ENCODE results near the gene SH3BP1. TPM values are rescaled to one million over a fixed set of nuclear protein-coding genes. Genes with fewer than 3 reads are reported as not detected.

SH3BP1 gene
- total and polyA plus RNA-seq, 2 of the 13 experiments (the other 11 are each of a cell fraction or from before 2014, with no cell fraction given), result 8.4 to 18.5 TPM

GRCh38 chr22:37661160-37661924 lies 21.9 kb downstream of the SH3BP1 start (continued):
- TF ChIP-seq, protein P1, sequence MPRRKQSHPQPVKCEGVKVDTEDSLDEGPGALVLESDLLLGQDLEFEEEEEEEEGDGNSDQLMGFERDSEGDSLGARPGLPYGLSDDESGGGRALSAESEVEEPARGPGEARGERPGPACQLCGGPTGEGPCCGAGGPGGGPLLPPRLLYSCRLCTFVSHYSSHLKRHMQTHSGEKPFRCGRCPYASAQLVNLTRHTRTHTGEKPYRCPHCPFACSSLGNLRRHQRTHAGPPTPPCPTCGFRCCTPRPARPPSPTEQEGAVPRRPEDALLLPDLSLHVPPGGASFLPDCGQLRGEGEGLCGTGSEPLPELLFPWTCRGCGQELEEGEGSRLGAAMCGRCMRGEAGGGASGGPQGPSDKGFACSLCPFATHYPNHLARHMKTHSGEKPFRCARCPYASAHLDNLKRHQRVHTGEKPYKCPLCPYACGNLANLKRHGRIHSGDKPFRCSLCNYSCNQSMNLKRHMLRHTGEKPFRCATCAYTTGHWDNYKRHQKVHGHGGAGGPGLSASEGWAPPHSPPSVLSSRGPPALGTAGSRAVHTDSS (CRISPR knock-in tag; conservative IDR thresholded peaks at IDR 0.05), result no peak
- TF ChIP-seq ZNF660 (CRISPR knock-in tag; IDR thresholded peaks at IDR 0.05; ENCODE audit: borderline replicate concordance, low read depth) (no peak), KAT8 (CRISPR knock-in tag; IDR thresholded peaks at IDR 0.05) (0 out of 2 replicates have a peak, but pooled peaks have one; percentile 38), DMTF1 (CRISPR knock-in tag; IDR thresholded peaks at IDR 0.05) (no peak), MLLT10 (CRISPR knock-in tag; IDR thresholded peaks at IDR 0.05) (no peak), BHLHE40 (IDR thresholded peaks at IDR 0.05; ENCODE audit: low read length) (0 out of 2 replicates have a peak, but pooled peaks have one; percentile 24), CBX5 (CRISPR knock-in tag; IDR thresholded peaks at IDR 0.05; ENCODE audit: borderline replicate concordance) (no peak), PLSCR1 (CRISPR knock-in tag; IDR thresholded peaks at IDR 0.05; ENCODE audit: borderline replicate concordance) (no peak), EZH2 (conservative IDR thresholded peaks at IDR 0.05; ENCODE audit: low read depth, low read length) (no peak), THAP11 (CRISPR knock-in tag; IDR thresholded peaks at IDR 0.05) (peak; percentile 45; the same call in 1 of the 2 replicates), ZNF557 (CRISPR knock-in tag; IDR thresholded peaks at IDR 0.05) (no peak), BCL6 (CRISPR knock-in tag; IDR thresholded peaks at IDR 0.05) (peak; percentile 30; the same call in 1 of the 2 replicates), ZNF646 (CRISPR knock-in tag; IDR thresholded peaks at IDR 0.05) (peak; percentile 91), ZNF746 (CRISPR knock-in tag; IDR thresholded peaks at IDR 0.05) (no peak), ZNF644 (CRISPR knock-in tag; IDR thresholded peaks at IDR 0.05; ENCODE audit: low read depth) (peak; percentile 55; the same call in 1 of the 2 replicates), NAIF1 (CRISPR knock-in tag; IDR thresholded peaks at IDR 0.05; ENCODE audit: borderline replicate concordance) (no peak), GFI1 (CRISPR knock-in tag; IDR thresholded peaks at IDR 0.05; ENCODE audit: borderline replicate concordance) (0 out of 2 replicates have a peak, but pooled peaks have one; percentile 28), KAT7 (CRISPR knock-in tag; IDR thresholded peaks at IDR 0.05; ENCODE audit: borderline replicate concordance) (no peak)

Measured in HepG2 (cell line).